Memory B cell (primary cell): ENCODE data around the gene IRGC.
"Not testable (repeated sequence)": the region's sequence is repeated elsewhere in the genome, so short reads cannot be mapped to it uniquely, and the experiment has no call there.

ENCODE experiments used
- ATAC-seq: fragments of 150-1000 bp; cut with Tn5 transposase; 2 replicates; pipeline ENCODE4 v1.10.0; 2021; ENCODE audit warnings: low read depth, mild to moderate bottlenecking, moderate library complexity
- DNase-seq, 2 donors: peaks; one replicate each; pipeline ENCODE4 v3.0.0; 2022; ENCODE audit warnings: low spot score in 2 of 2
- H3K27ac Mint-ChIP-seq: one replicate; pipeline ENCODE4 v1.8.0; 2022; ENCODE audit warnings: mild to moderate bottlenecking, moderate library complexity, mixed read lengths
- H3K27me3 Mint-ChIP-seq: one replicate; pipeline ENCODE4 v1.8.0; 2022; ENCODE audit warnings: mixed read lengths
- H3K36me3 Mint-ChIP-seq: one replicate; pipeline ENCODE4 v1.8.0; 2022; ENCODE audit warnings: mild to moderate bottlenecking, mixed read lengths
- H3K4me1 Mint-ChIP-seq: one replicate; pipeline ENCODE4 v1.8.0; 2022; ENCODE audit warnings: mixed read lengths
- H3K4me3 Mint-ChIP-seq: one replicate; pipeline ENCODE4 v1.8.0; 2022; ENCODE audit warnings: mild to moderate bottlenecking, moderate library complexity, mixed read lengths
- H3K9me3 Mint-ChIP-seq: one replicate; pipeline ENCODE4 v1.8.0; 2022; ENCODE audit warnings: mixed read lengths

The IRGC gene

GRCh38 chr19:43715776-43716175 is at the start of gene IRGC:
Gene IRGC, plus strand, starts transcription at chr19:43716076. Its CDS starts 2,483 bp downstream, at chr19:43718559.
- no peak within 1 kb of the TSS for H3K4me3 Mint-ChIP-seq
- ATAC-seq (no peak), DNase-seq (no peak)
- no peaks in the 10 kb centered on the region for H3K36me3 Mint-ChIP-seq
- no peaks in the 10 kb centered on the region for H3K9me3 Mint-ChIP-seq
- H3K27me3 Mint-ChIP-seq = peaks cover 20% of the 10 kb centered on the region
- H3K27ac Mint-ChIP-seq = no peak within 1 kb of the TSS
- no peaks in the 10 kb centered on the region for H3K4me1 Mint-ChIP-seq

GRCh38 chr19:43667126-43667875 is 48.6 kb upstream of the IRGC start:
- Mint-ChIP-seq H3K27ac (no peak overlapping the region), H3K4me3 (no peak overlapping the region), H3K9me3 (peaks cover 6% of the 10 kb centered on the region), H3K36me3 (peaks cover 3% of the 10 kb centered on the region), H3K27me3 (peaks cover 32% of the 10 kb centered on the region), H3K4me1 (peaks cover 26% of the 10 kb centered on the region)
- ATAC-seq (no peak), DNase-seq (no peak)

- peak overlapping the region; percentile 76 for H3K4me3 Mint-ChIP-seq
- H3K4me1 Mint-ChIP-seq = peaks cover 26% of the 10 kb centered on the region
- ATAC-seq = no peak
- DNase-seq = no peak
- peaks cover 3% of the 10 kb centered on the region for H3K36me3 Mint-ChIP-seq
- peaks cover 31% of the 10 kb centered on the region for H3K27me3 Mint-ChIP-seq
- H3K9me3 Mint-ChIP-seq = peaks cover 6% of the 10 kb centered on the region
- no peak overlapping the region for H3K27ac Mint-ChIP-seq
Observed at GRCh38 chr19:43667876-43668405, 47.9 kb upstream of the IRGC start.

- peaks cover 3% of the 10 kb centered on the region for H3K36me3 Mint-ChIP-seq
- DNase-seq (peak; percentile 74 to 75), ATAC-seq (peak; percentile 74)
- peaks cover 6% of the 10 kb centered on the region for H3K9me3 Mint-ChIP-seq
- H3K27me3 Mint-ChIP-seq = peaks cover 31% of the 10 kb centered on the region
- H3K4me3 Mint-ChIP-seq = peak overlapping the region; percentile 76
- H3K27ac Mint-ChIP-seq = no peak overlapping the region
- peaks cover 25% of the 10 kb centered on the region for H3K4me1 Mint-ChIP-seq
Observed at GRCh38 chr19:43668406-43669109, 47.3 kb upstream of the IRGC start.

- no peak overlapping the region for H3K27ac Mint-ChIP-seq
- peaks cover 17% of the 10 kb centered on the region for H3K4me1 Mint-ChIP-seq
- H3K36me3 Mint-ChIP-seq = peaks cover 5% of the 10 kb centered on the region
- H3K4me3 Mint-ChIP-seq = no peak overlapping the region
- no peak for DNase-seq
- peaks cover 6% of the 10 kb centered on the region for H3K9me3 Mint-ChIP-seq
- peaks cover 28% of the 10 kb centered on the region for H3K27me3 Mint-ChIP-seq
- ATAC-seq = no peak
Observed at GRCh38 chr19:43672061-43672679, 43.7 kb upstream of the IRGC start.

- peaks cover 2% of the 10 kb centered on the region for H3K36me3 Mint-ChIP-seq
- H3K4me1 Mint-ChIP-seq = peaks cover 8% of the 10 kb centered on the region
- peaks cover 16% of the 10 kb centered on the region for H3K27me3 Mint-ChIP-seq
- no peaks in the 10 kb centered on the region for H3K9me3 Mint-ChIP-seq
- no peak overlapping the region for H3K27ac Mint-ChIP-seq
- H3K4me3 Mint-ChIP-seq = no peak overlapping the region
- DNase-seq = no peak
- ATAC-seq = no peak
Observed at GRCh38 chr19:43673637-43674036, 42.2 kb upstream of the IRGC start.

GRCh38 chr19:43674183-43674582 is 41.7 kb upstream of the IRGC start:
- DNase-seq = no peak
- H3K36me3 Mint-ChIP-seq = peaks cover 2% of the 10 kb centered on the region
- H3K27me3 Mint-ChIP-seq = peaks cover 15% of the 10 kb centered on the region
- no peak overlapping the region for H3K4me3 Mint-ChIP-seq
- no peaks in the 10 kb centered on the region for H3K9me3 Mint-ChIP-seq
- ATAC-seq = no peak
- no peak overlapping the region for H3K27ac Mint-ChIP-seq
- peaks cover 7% of the 10 kb centered on the region for H3K4me1 Mint-ChIP-seq

GRCh38 chr19:43674596-43674995 is 41.3 kb upstream of the IRGC start:
- Mint-ChIP-seq H3K36me3 (peaks cover 2% of the 10 kb centered on the region), H3K9me3 (no peaks in the 10 kb centered on the region), H3K27ac (no peak overlapping the region), H3K4me1 (peaks cover 7% of the 10 kb centered on the region), H3K4me3 (no peak overlapping the region), H3K27me3 (peaks cover 15% of the 10 kb centered on the region)
- ATAC-seq (no peak), DNase-seq (no peak)

GRCh38 chr19:43675269-43675879 is 40.5 kb upstream of the IRGC start:
- no peak overlapping the region for H3K4me3 Mint-ChIP-seq
- H3K4me1 Mint-ChIP-seq = peaks cover 4% of the 10 kb centered on the region
- H3K9me3 Mint-ChIP-seq = no peaks in the 10 kb centered on the region
- DNase-seq (no peak), ATAC-seq (no peak)
- H3K27ac Mint-ChIP-seq = no peak overlapping the region
- H3K36me3 Mint-ChIP-seq = peaks cover 2% of the 10 kb centered on the region
- H3K27me3 Mint-ChIP-seq = peaks cover 13% of the 10 kb centered on the region

- DNase-seq (no peak), ATAC-seq (no peak)
- Mint-ChIP-seq H3K9me3 (no peaks in the 10 kb centered on the region), H3K27me3 (peaks cover 13% of the 10 kb centered on the region), H3K4me3 (no peak overlapping the region), H3K4me1 (peaks cover 4% of the 10 kb centered on the region), H3K36me3 (peaks cover 2% of the 10 kb centered on the region), H3K27ac (no peak overlapping the region)
Observed at GRCh38 chr19:43675906-43676305, 40.0 kb upstream of the IRGC start.

GRCh38 chr19:43678512-43679261 is 37.2 kb upstream of the IRGC start:
- DNase-seq (no peak), ATAC-seq (no peak)
- Mint-ChIP-seq H3K4me3 (no peak overlapping the region), H3K27ac (no peak overlapping the region), H3K27me3 (peaks cover 7% of the 10 kb centered on the region), H3K4me1 (peaks cover 4% of the 10 kb centered on the region), H3K36me3 (peaks cover 2% of the 10 kb centered on the region), H3K9me3 (no peaks in the 10 kb centered on the region)

GRCh38 chr19:43681821-43682220 is 34.1 kb upstream of the IRGC start:
- ATAC-seq (no peak), DNase-seq (no peak)
- H3K27me3 Mint-ChIP-seq = peaks cover 2% of the 10 kb centered on the region
- no peak overlapping the region for H3K27ac Mint-ChIP-seq
- H3K4me3 Mint-ChIP-seq = no peak overlapping the region
- no peaks in the 10 kb centered on the region for H3K36me3 Mint-ChIP-seq
- no peaks in the 10 kb centered on the region for H3K4me1 Mint-ChIP-seq
- no peaks in the 10 kb centered on the region for H3K9me3 Mint-ChIP-seq

GRCh38 chr19:43682269-43682668 is 33.6 kb upstream of the IRGC start:
- H3K36me3 Mint-ChIP-seq, H3K27ac Mint-ChIP-seq, ATAC-seq, DNase-seq, H3K27me3 Mint-ChIP-seq, H3K9me3 Mint-ChIP-seq, H3K4me1 Mint-ChIP-seq, H3K4me3 Mint-ChIP-seq: not testable (repeated sequence)
